Tongue (tissue), 2 donors: ENCODE data around the gene TRIAP1. TPM values are rescaled to one million over a fixed set of nuclear protein-coding genes. Genes with fewer than 3 reads are reported as not detected.
"Not testable (repeated sequence)": the region's sequence is repeated elsewhere in the genome, so short reads cannot be mapped to it uniquely, and the experiment has no call there.

Experiments used
- DNase-seq: peaks from one replicate; pipeline ENCODE4 v3.0.0-alpha.2; 2015
- total RNA-seq: library from RNA; depleted of rRNA; stranded (reverse); fragments of >200 nt; gene quantifications from one replicate; pipeline ENCODE4 v1.2.3, GENCODE V29; 2014

The TRIAP1 gene
- total RNA-seq, result 12.0 TPM

DNA sequence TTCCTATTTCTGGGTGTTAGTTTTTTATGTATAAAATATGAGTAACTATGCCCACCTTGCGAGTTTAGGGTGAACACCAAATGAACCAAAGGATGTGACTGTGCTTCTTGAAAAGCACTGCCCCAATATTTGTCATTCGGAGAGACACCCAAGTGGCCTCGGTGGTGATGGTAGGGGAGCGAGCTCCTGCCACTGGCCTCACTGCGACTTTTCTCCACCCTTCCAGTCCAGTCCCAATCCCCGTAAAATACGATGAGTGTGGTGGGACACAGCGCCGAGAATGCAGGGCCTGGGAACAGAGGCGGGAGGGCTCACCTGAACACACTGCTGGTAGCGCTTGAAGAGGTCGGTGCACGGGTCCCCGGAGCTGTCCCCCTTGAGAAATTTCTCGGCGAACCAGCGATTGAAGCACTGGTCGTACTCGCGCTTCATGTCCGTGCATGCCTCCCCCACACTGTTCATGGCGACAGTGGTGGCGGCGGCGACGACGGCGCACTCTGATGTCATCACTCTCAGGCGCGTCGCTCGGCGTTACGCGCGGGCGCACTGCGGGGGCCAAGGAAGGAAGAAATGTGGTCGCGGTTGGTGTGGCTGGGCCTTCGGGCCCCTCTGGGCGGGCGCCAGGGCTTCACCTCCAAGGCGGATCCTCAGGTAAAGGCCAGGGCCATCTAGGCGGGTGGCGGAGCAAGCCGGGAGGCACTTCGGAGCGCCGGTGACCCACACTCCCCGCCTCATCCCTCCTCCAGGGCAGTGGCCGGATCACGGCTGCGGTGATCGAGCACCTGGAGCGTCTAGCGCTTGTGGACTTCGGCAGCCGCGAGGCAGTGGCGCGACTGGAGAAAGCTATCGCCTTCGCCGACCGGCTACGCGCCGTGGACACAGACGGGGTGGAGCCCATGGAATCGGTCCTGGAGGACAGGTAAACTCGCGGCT is at the start of gene TRIAP1, which contains the start of gene GATC:
TRIAP1 (minus strand) TSS at position 474 of the 933 bp plus-strand sequence; CDS start at position 462, 12 bp downstream.
GATC (plus strand) TSS at position 534 of the 933 bp plus-strand sequence; CDS start at position 571, 37 bp downstream.
- DNase-seq, result peak; percentile 92

DNA sequence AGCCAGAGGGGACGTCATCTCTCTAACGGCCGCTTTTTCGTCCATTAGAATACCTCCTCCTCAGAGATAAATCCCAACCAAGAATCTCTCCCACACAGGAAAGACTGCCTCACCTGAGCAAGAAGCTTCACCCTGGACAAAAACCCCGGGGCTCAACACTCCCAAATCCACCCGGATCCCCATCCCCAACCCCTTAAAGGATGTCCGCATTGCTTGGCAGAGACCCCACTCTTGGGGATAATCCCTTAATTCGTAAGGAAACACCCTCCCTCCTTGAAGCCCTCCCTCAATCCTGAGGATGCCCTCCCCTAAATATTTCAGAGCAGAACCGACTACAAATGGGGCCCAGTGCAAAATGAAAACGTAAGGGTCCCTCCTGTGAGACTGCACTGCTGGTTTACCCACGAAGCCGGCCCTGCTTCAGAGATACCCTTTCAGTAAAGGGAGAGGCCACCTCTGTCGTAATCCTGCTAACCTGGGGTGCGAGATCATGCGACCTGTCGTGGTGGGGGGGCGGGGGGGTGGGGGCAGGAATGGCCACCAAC is 49.1 kb upstream of the TRIAP1 start:
- DNase-seq, result peak; percentile 38

DNA sequence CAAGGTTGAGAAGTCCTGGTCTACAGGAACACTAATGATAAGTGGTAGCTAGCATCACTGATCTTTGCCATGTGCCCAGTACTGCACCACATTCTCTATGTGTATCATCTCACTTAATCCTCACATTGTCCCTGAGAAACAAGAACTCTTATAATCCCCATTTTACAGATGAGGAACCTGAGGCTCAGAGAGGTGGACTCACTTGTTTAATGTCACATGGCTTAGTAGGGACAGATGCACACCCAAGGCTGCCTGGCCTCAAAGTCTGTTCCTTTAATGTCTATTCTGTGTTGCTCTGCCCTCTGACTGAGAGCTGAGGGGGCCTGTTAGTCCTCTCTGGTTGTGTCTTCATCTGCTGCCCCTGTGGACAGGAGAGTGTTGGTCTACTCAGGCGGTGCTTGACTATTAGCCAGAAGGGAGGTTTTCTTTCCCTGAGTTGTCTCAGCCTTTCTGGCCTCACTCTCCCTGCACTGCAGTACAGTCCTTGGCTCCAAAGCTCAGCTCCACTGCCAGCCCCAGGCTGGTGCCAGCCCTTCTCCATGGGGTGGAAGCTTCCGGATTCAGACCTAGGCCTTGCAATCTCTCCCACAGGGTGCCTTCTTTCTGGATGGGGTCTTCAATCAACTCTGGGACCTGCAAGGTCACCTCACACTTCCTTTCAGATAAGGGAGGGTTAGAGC is 44.8 kb upstream of the TRIAP1 start:
- no peak for DNase-seq

DNA sequence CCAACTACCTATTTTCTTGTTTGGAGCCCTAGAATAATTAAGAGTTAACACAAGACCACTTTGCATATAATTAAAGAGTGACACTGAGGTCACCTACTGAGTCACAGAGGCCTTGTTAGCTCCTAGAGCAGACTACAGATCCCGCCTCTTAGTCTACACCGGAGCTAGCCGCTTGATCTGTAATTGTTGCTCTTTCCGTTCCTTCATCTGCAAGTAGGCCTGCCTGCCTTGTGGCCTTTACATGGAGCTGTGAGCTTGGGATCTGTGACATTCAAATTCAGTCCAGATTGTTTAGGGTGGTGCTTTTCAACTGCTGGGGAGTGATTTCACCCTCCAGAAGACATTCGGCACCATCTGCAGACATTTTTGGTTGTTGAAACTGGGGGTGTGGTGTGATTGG is 44.1 kb upstream of the TRIAP1 start:
- DNase-seq, result no peak

DNA sequence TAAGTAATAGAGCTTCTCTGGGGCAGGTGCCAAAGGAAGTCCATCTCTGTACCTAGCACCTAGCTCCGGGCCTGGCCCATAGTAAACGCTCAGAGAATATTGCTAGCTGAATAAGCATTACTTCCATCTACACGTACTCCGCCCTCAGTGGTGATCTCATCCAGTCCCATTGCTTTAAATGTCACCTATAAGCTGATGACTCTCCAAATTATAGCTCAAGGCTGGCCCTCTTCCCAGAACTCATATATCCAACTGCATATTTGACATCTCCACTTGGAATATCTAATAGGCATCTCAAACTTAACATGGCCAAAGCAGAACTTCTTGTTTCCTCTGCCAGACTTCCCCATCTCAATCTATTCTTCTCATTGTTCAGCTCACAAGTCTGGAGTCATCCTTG is 42.8 kb upstream of the TRIAP1 start:
- no peak for DNase-seq

DNA sequence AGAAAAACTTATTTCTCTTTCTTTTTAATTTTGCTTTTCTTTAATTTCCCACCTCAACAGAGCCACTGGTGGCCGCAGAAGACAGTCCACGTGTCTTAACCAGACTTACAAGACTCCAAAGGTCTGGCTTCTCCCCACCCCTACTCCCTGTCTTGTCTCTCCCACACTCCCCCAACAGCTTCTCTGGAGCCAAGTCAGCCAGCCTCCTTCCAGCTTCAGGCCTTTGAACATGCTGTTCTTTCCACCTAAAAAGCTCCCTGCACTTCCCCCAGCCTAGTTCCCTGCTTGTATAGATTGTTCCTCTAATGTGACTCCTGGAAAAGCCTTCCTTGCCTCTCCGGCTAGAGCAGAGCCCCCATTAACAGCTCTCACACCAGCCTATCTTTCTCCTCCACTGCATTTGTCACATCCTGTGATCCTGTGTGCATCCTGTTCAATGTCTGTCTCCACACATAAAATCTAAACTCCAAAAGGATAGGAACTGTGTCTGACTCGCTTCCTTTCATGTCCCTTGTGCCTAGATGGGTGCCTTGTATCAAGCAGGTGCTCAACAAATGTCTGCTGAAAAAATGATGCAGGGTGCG is 42.0 kb upstream of the TRIAP1 start:
- DNase-seq, result no peak

DNA sequence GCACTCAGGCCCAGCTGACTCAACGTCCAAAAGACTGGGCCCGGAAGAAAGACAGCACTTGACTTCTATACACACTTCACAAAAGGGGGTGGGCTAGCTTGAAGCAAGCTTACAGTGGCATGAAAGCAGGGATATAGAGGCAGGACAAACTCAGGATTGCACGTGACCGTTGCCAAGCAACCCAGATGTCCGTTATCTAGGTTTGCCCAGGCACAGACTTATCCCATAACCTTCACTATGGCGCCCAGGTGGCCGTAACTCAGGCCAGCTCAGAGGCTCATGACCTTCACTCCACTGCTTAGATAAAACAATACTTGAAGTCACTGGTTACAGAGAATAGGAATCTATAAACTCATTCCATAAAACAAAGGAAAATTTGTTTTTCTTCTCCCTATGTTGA is 41.4 kb upstream of the TRIAP1 start:
- DNase-seq, result not testable (repeated sequence)

DNA sequence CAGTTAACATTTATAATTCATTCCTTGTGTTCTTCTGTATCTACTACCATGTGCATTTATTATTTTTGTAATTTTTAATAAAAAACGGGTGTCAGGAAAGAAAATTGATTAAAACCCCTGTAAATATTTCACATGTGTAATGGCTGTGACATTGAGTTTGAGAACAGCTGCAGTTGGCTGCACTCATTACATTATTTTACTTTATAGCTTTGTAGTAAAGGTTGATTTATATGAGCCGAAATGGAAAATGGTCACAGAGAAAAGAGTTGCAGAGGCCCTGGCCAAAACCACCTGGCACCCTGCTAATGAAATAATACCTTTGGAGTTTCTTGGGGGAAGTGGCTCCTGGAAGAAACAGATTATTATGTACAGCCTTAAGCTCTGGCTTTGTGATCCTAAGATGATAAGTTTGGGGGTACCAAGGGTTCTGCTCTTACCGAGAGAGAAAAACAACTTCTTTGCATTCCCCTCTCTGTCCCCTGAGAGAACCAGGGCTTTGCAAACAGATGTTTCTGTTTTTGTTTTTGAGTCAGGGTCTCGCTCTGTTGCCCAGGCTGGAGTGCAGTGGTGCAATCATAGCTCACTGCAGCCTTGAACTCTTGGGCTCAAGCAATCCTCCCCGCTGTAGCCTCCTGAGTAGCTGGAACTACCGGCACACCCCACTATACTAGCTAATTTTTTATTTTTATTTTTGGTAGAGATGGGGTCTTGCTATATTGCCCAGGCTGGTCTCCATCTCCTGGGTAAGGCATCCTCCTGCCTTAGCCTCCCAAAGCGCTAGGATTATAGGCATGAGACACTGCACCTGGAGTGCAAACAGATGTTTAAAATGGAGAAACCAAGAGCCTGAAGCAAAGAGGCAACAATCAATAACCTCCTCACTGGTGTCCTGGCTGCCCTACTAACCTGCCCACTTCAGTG is 40.0 kb upstream of the TRIAP1 start:
- no peak for DNase-seq

DNA sequence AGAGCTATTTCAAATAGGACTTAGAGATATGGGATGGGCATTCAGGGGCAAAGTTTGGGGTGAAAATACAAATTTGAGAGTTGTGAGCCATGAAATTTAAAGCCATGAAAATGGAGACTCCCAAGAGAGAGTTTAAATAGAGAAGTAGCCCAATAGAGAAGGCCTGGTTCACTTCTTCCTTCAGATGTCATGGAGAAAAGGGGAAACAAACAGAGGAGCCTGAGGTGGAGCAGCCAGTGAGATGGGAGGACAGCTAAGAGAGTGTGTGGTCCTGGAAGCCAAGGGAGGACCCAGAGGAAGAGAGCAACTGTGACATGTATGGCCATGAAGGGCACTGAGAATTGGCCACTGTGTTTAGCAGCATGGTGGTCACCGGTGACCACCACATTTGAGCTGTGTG is 37.4 kb upstream of the TRIAP1 start:
- no peak for DNase-seq

DNA sequence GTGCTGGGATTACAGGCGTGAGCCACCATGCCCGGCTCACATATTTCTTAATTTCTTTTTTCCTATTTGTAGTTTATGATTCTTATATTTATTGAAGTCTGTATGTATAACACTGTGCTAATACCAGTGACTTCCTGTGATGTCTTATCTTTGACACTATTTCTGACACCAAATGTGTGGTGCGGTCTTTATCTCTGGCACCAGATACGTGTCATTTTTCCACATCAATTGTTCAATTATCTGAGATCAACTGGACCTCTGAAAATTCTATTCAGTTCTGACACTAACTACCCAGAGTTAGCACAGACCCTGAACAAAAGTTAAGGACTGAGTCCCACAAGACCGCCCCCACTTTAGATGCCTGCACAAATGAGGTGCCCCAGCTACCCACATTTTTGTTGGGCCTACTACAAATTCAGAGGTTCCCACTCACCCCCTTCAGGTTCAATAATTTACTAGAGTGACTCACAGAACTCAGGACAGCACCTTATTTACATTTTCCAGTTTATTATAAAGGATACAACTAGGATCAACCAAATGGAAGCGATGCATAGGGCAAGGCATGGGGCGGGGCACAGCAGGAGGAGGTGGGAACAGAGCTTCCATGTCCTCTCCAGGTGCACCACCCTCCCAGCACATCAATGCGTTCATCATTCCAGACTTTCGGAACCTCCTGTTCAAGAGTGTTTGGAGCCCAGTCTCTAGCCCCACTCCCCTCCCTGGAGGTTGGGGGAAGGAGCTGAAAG is 35.0 kb upstream of the TRIAP1 start:
- no peak for DNase-seq

DNA sequence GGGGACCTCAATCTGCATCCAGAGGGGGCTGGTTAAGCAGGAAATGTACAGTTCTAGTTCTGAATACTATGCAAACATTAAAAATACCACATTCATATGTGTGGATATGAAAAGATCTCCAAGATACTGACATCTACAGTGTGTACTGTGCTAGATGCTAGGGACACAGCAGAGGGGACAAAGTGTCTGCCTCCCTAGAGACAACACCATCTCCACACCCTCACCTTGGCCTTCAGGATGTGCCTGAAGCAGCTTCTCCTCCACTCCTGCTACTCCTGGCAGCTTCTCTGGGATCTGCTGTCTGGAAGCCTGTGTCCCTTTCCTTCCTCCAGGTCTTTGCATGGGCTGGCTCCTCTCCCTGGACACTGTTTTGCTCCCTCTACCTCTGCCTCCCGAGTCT is 34.0 kb upstream of the TRIAP1 start:
- DNase-seq, result no peak

DNA sequence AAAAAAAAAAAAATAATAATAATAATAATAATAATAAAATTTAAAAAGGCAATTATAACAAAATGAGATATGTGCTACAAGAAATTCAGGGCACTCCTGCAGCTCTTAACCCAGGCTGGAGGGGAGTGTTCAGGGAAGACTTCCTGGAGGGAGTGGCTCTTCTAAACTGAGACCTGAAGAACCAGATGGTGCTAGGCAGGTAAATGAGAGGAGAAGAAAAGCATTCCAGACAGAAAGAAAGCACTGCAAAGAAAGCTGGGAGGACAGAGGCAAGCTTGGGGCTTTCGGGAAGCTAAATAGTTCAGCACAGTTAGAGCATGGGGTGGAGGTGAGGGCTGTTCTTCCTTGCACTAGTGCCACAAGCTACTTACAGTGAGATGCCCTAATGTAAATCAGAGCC is 33.3 kb upstream of the TRIAP1 start:
- DNase-seq, result no peak

DNA sequence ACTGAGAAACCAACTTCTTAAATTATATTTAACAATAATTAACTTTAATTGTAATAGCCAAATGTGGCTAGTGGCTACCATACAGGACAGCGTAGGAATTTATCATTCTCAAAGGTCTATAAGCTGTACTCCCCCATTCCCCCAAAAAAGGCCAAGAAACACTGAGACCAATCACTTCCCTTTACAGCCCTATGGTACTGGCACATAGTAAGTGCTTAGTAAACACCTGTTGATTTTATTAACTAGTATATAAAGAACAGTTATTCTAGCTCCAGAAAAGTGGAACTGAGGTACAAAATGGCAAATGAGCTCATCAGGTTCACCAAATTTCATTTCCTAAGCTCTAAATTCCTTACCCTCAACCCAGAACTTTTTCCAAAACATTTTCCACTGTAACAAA is 29.5 kb upstream of the TRIAP1 start:
- DNase-seq, result no peak

DNA sequence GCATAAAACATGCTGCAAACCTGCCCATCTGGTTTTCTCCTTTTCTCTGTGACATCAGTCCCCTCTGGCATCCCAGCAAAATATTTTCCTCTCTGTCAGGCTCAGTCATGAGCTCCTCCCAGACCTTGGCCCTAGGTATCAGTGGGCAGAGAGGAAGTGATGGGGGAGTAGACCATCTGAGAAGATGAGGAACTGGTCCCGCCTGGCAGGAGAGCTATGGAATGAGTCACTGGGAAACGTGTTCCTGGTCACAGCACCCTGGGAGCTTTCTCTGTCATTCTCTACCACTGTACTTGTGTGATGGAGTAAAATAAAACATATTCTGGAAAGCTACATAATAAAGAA is 28.4 kb upstream of the TRIAP1 start:
- DNase-seq, result peak; percentile 56

DNA sequence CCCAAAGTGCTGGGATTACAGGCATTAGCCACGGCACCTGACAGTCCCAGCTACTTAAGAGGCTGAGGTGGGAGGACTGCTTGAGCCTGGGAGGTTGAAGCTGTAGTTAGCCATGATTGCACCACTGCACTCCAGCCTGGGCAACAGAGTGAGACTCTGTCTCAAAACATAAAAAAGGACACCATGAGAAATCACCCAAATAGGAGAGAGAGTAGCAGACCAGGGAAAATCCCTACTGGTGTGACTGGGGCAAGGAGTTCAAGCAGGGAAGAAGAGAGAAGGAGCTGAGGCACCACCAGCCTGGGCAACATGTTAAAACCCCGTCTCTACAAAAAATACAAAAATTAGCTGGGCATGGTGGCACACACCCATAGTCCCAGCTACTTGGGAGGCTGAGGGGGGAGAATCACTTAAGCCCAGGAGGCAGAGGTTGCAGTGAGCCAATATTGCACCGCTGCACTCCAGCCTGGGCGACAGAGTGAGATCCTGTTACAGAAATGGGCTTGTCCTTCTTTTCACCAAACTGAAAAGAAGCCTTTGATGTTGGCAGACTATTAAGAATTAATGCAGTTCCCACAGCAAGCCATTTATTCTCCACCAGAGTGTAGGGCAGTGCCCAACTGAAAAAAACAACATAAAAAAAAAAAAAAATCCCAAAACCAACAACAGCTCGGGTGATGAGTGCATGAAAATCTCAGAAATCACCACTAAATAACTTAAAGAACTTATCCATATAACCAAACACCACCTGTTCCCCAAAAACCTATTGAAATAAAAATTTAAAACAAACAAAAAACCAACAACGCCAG is 27.8 kb upstream of the TRIAP1 start:
- DNase-seq, result no peak

DNA sequence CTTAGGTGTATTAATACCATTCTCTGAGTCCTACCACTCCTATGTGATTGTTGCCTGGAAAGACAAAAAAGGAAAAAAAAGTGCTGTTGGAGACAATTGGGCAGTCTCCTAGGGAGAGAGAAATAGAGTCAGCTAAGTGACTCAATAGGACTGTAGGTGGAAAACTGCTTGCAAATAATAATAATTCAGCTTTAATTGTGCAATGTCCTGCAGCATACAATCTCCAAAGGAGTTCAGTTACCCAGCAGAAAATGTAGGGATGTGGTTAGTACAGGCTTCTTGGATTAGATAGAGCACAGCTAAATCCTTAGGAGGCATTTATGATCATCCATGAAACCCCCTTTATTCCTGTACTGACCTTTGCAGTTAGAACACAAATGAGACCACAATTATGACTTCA is 26.3 kb upstream of the TRIAP1 start:
- DNase-seq, result no peak

DNA sequence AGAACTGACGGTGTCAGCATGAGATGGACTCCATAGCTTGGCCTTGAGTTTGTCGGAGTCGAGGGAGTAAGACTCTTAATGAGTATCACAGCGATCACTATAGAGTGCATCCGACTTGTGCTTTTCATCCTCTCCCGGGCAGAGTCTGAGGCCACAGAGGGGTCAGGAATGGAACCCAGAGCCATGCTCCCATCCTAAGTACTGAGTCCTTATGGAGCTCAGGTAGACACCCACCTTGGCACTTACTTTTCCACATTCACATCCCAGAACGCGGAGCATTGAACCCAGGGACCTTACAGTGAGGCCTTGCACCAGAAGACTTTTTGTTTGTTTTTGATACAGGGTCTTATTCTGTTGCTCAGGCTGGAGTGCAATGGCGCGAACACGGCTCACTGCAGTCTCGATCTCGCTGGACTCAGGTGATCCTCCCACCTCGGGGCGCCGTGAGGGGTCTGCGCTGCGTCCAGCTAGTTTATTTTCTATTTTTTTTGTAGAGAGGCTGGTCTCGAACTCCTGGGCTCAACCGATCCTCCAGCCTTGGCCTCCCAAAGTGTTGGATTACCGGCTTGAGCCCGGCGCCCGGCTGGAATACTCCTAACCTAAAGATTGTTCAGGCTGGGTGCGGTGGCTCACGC is 24.1 kb upstream of the TRIAP1 start:
- peak; percentile 33 for DNase-seq

DNA sequence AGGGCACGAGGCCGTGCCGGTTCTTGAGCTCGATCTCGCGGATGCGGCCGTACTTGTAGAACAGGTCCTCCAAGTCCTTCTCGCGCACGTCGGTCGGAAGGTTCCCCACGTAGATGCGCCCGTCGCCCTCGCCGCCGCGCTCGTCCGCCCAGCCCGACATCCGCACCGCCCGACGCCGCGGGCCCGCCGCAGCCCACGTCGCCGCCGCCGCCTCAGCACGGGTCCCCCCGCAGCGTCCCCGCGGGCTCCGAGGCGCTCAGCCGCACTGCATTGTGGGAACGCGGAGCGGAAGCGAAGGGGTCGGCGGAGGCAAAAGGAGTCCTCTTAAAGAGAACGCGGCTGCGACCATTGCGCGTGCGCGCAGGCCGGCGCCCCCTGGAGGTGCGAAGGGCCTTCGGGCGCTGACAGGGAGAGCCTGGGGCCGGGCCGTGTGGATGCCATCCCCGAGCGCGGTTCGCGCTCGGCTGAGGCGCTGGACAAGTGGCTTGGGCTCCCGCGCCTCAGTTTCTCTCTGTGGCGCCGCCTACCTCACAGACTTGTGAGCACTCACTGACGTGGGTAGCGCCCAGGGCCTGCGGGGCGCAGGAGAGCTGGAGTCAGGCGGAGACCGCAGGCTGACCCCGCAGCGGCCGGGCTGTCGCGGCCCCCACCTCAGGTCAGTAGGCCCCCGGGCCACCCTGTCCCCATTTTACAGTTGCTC is 23.4 kb upstream of the TRIAP1 start, which contains the start of gene SRSF9:
SRSF9 (minus strand) TSS at position 299 of the 700 bp plus-strand sequence; CDS start at position 160, 139 bp downstream.
- peak; percentile 99 for DNase-seq
